ENCODE results near the gene SAXO2.
"Not testable (repeated sequence)": the region's sequence is repeated elsewhere in the genome, so short reads cannot be mapped to it uniquely, and the experiment has no call there.

Gene SAXO2

DNA sequence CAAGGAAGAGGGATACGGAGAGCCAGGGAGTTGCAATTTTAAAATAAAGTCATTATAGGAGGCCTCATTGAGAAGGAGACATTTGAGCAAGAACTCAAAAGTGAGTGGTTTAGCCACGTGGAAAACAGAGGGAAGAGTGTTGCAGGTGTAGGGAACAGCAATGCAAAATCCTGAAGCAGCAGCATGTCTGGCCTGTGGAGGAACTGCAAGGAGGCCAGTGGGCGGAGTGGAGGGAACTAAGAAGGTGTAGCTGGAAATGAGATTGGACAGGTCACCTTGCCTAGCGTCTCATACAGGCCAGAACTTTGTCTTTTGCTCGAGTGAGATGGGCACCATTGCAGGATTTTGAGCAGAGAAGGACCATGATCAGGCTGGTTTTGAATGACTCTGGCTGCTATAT is 34.9 kb downstream of the SAXO2 start:
- no peak for DNase-seq (ENCODE audit: low read depth, low spot score)
- ChIA-PET CTCF (no interaction called here), POLR2A (no interaction called here)
- TF ChIP-seq, protein P1, sequence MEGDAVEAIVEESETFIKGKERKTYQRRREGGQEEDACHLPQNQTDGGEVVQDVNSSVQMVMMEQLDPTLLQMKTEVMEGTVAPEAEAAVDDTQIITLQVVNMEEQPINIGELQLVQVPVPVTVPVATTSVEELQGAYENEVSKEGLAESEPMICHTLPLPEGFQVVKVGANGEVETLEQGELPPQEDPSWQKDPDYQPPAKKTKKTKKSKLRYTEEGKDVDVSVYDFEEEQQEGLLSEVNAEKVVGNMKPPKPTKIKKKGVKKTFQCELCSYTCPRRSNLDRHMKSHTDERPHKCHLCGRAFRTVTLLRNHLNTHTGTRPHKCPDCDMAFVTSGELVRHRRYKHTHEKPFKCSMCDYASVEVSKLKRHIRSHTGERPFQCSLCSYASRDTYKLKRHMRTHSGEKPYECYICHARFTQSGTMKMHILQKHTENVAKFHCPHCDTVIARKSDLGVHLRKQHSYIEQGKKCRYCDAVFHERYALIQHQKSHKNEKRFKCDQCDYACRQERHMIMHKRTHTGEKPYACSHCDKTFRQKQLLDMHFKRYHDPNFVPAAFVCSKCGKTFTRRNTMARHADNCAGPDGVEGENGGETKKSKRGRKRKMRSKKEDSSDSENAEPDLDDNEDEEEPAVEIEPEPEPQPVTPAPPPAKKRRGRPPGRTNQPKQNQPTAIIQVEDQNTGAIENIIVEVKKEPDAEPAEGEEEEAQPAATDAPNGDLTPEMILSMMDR (IDR thresholded peaks at IDR 0.05; ENCODE audit: insufficient read depth, low read length, missing control alignments) = no peak
- no peak overlapping the region for H3K4me3 ChIP-seq (ENCODE audit: low read depth, low read length)

DNA sequence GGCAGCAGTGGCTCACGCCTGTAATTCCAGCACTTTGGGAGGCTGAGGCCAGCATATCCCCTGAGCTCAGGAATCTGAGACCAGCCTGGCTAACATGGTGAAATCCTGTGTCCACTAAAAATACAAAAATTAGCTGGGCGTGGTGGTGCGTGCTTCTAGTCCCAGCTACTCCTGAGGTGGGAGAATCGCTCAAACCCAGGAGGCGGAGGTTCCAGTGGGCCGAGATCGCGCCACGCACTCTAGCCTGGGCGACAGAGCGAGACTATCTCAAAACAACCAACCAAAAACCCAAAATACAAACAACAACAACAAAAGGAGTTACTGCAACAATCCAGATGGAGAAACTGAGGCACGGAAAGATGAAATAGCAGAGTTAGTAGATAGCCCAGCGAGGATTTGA is 35.4 kb downstream of the SAXO2 start:
- POLR2A ChIA-PET = no interaction called here
- CTCF ChIA-PET = no interaction called here
- TF ChIP-seq, protein P1 (IDR thresholded peaks at IDR 0.05; ENCODE audit: insufficient read depth, low read length, missing control alignments) = no peak
- DNase-seq (ENCODE audit: low read depth, low spot score) = no peak
- no peak overlapping the region for H3K4me3 ChIP-seq (ENCODE audit: low read depth, low read length)

DNA sequence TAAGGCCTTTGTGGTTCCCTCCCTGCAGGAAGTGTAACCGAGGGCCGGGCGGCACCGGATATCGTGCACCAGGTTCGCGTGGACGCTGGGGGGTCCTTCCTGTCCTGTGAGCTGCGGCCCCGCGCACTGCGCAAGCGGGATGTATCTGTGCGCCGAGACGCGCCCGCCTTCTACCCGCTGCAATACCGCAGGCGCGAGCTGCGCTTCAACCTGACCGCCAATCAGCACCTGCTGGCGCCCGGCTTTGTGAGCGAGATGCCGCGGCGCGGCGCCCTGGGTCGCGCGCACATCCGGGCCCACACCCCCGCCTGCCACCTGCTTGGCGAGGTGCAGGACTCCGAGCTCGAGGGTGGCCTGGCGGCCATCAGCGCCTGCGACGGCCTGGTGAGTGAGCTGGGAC is 35.9 kb downstream of the SAXO2 start:
- no peak for DNase-seq (ENCODE audit: low read depth, low spot score)
- ChIA-PET CTCF (no interaction called here), POLR2A (no interaction called here)
- TF ChIP-seq, protein P1 (IDR thresholded peaks at IDR 0.05; ENCODE audit: insufficient read depth, low read length, missing control alignments) = no peak
- no peak overlapping the region for H3K4me3 ChIP-seq (ENCODE audit: low read depth, low read length)

DNA sequence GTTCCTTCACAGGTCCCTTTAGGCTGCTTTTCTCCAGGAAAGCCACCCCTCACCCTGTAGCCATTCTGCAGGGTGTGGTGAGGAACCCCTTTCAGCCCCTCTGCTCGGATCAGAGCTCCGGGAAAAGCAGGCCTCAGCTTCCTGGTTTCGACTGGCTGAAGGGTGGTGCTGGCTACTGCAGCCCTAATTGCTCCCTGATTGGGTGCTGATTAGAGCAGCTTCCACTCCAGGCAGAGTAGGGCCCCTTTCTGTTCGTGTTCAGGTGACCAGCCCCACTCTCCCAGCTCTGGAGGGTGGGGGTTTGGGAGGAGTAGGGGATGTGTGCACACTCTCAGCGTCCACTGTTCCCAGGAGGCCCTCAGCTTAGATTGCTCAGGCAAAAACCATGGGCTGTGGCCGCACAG is 36.9 kb downstream of the SAXO2 start:
- DNase-seq (ENCODE audit: low read depth, low spot score); POLR2A ChIA-PET; CTCF ChIA-PET; H3K4me3 ChIP-seq (ENCODE audit: low read depth, low read length): not testable (repeated sequence)

DNA sequence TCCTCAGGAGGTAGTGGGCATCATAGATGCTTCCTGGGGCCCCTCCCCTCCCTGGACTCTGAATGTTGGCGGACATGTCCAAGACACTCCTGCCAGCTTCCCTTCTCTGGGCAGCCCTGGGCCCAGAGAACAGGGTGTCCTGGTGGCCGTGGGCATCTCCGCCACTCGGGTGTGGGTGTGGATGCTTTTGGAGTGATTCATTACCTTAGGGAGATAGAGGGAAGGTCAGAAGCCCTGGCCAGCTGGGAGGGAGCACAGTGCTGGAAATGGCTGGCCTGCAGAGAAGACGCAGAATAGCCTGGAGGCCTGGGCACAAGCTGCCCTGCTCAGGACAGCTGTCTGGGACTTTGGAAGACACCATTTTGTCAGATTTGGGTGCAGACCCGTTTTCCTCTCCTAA is 37.7 kb downstream of the SAXO2 start:
- CTCF ChIA-PET; DNase-seq (ENCODE audit: low read depth, low spot score); POLR2A ChIA-PET; H3K4me3 ChIP-seq (ENCODE audit: low read depth, low read length): not testable (repeated sequence)

DNA sequence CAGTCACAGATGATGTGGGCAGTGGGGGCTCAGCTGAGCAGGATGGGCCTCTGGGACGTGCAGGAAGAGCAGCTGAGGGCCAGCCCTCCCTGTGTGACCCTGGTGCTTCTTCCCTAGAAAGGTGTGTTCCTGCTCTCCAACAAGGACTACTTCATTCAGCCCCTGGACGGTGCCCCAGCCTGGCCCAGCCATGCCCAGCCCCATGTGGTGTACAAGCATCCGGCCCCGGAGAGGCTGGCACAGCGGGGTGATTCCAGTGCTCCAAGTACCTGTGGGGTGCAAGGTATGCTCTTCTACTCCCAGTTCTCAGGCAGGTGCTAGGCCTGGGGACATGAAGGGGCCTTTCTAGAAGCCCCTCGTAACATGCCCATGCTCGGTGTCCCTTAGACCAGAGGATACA is 38.3 kb downstream of the SAXO2 start:
- no peak for DNase-seq (ENCODE audit: low read depth, low spot score)
- CTCF ChIA-PET = no interaction called here
- no peak overlapping the region for H3K4me3 ChIP-seq (ENCODE audit: low read depth, low read length)
- TF ChIP-seq, protein P1 (IDR thresholded peaks at IDR 0.05; ENCODE audit: insufficient read depth, low read length, missing control alignments) = no peak
- POLR2A ChIA-PET = no interaction called here

DNA sequence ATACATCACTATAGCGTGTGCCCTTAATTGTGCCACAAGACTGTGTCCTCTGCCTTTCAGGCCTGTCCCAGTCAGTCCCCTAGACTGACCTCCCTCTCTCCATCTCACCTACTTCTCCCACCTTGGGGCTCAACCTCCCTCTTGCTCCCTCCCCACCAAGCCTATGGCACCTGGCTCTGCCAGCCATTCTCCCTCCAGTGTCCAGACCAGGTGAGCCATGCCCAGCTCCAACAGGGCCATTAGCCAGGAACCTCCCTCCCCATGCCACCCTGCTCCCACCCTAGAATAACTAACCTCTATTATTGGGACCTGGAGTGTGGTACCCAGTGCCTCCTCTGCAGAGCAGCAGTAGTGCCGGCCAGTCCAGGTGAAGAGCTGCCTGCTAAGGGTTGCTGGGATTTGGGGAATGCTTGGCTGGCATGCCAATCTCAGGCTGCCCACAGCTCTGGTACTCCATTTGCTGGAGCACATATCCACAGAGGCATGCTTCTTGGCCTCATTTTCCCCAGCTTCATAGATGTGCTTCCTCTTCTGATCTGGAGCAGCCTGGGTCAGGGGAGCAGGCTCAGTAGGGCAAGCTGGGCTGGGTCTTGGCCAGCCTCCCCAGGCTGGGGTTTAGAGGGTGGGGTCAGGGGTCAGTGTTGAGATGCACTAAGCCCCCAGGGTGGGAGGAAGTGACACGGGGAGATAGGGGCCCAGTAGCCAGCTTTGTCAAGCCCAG is 38.8 kb downstream of the SAXO2 start:
- TF ChIP-seq, protein P1 (IDR thresholded peaks at IDR 0.05; ENCODE audit: insufficient read depth, low read length, missing control alignments) = no peak
- POLR2A ChIA-PET = no interaction called here
- H3K4me3 ChIP-seq (ENCODE audit: low read depth, low read length) = no peak overlapping the region
- no peak for DNase-seq (ENCODE audit: low read depth, low spot score)
- CTCF ChIA-PET = no interaction called here
